Glutamatergic neuron (in vitro differentiated cells): ENCODE results near the gene TMEM132E. TPM values are rescaled to one million over a fixed set of nuclear protein-coding genes. Genes with fewer than 3 reads are reported as not detected.

Experiments used
- DNase-seq: peaks from one replicate; pipeline ENCODE4 v3.0.0; 2022
- H3K27ac Mint-ChIP-seq: one replicate; pipeline ENCODE4 v1.8.0; 2020; ENCODE audit warnings: mild to moderate bottlenecking, mixed read lengths, inconsistent platforms; ENCODE audit not compliant: unreplicated experiment
- H3K27me3 Mint-ChIP-seq: one replicate; pipeline ENCODE4 v1.8.0; 2020; ENCODE audit warnings: mild to moderate bottlenecking, moderate library complexity, mixed read lengths, inconsistent platforms; ENCODE audit not compliant: unreplicated experiment
- H3K36me3 Mint-ChIP-seq: one replicate; pipeline ENCODE4 v1.8.0; 2020; ENCODE audit warnings: mild to moderate bottlenecking, mixed read lengths, inconsistent platforms; ENCODE audit not compliant: unreplicated experiment
- H3K4me1 Mint-ChIP-seq: one replicate; pipeline ENCODE4 v1.8.0; 2020; ENCODE audit warnings: mild to moderate bottlenecking, low read depth, mixed read lengths, inconsistent platforms; ENCODE audit not compliant: unreplicated experiment
- H3K4me3 Mint-ChIP-seq: one replicate; pipeline ENCODE4 v1.8.0; 2020; ENCODE audit warnings: mild to moderate bottlenecking, mixed read lengths, inconsistent platforms; ENCODE audit not compliant: unreplicated experiment
- H3K9me3 Mint-ChIP-seq: one replicate; pipeline ENCODE4 v1.8.0; 2020; ENCODE audit warnings: mild to moderate bottlenecking, moderate library complexity, mixed read lengths, inconsistent platforms; ENCODE audit not compliant: unreplicated experiment
- CTCF ChIP-seq: fragments of 200-600 bp; sonication (generic); IDR thresholded peaks from one replicate; pipeline ENCODE4 v1.5.0; 2021; ENCODE audit not compliant: partially characterized antibody, unreplicated experiment
- total RNA-seq: library from RNA; stranded (reverse); fragmentation: NEBNext Ultra II Directional; extraction: Animal tissue kit (Norgen Biotek cat#: 25700); gene quantifications from one replicate; pipeline ENCODE4 v1.2.1, GENCODE V29; 2021; ENCODE audit not compliant: unreplicated experiment

TMEM132E gene
- total RNA-seq, 1 donor from 2014 or later = 93.6 TPM

DNA sequence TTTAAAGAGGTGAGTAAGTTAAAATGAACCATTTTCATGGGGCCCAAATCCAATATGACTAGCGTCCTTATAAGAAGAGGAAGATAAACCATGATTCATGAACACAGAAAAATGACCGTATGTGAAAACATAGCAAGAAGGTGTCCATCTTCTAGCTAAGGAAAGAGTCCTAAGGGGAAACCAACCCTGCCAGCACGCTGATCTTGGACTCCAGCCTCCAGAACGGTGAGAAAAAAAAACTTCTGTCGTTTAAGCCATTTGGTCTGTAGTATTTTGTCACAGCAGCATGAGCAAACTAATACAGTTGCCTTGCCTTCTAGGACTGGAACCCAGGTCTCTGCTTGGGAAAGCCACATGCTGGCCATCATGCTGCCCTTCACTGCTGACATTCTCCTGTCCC lies 4.2 kb upstream of the TMEM132E start:
- H3K27me3 Mint-ChIP-seq = peaks cover 6% of the 10 kb centered on the region

DNA sequence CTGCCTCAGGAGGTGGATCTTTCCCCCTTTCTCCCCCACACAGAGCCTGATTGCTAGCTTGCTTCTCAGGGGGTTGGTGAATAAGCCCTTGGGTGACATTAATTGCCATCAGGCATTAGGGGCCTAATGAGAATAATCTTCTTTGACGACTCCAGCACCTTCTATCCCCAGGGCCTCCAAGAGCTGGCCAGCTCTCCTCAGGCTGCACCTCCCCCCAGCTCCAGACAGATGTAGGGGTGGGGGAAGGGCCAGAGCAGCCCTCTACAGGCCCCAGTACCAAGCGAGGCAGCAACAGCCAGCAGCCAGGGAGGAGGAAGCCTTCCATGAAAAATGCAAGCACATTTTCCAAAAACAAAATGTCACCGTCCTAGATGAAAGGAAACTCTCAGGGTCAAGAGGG lies 1.4 kb upstream of the TMEM132E start:
- DNase-seq = peak; percentile 55
- Mint-ChIP-seq H3K27ac (no peak overlapping the region), H3K27me3 (peaks cover 17% of the 10 kb centered on the region), H3K4me3 (peak overlapping the region; percentile 91), H3K9me3 (peaks cover 11% of the 10 kb centered on the region), H3K36me3 (no peaks in the 10 kb centered on the region), H3K4me1 (peaks cover 17% of the 10 kb centered on the region)
- no peak for TF ChIP-seq CTCF

More for the DNA sequence above, 4.2 kb upstream of the TMEM132E start:
- no peak for TF ChIP-seq CTCF
- H3K4me3 Mint-ChIP-seq = no peak overlapping the region
- H3K36me3 Mint-ChIP-seq = no peaks in the 10 kb centered on the region
- H3K9me3 Mint-ChIP-seq = peaks cover 9% of the 10 kb centered on the region
- no peak for DNase-seq
- H3K27ac Mint-ChIP-seq = no peak overlapping the region
- peaks cover 24% of the 10 kb centered on the region for H3K4me1 Mint-ChIP-seq

DNA sequence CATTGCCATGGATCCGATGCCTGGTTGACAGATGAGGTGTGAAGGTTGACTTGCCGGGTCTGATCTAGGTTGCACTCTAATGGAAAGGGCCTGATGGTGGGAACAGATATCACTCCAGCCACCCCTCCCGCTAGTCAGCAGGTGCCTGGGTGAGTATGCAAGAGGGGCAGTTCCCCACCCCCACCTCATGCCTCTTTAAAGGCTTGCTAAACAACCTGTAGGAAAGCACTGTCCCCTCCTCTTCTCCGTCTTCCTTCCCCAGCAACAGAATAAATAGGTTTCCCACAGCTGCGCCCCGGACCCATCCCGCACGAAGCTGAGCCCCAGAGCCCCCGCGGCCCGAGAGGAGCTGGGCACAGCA lies 746 bp upstream of the TMEM132E start:
- peaks cover 21% of the 10 kb centered on the region for H3K4me1 Mint-ChIP-seq
- peaks cover 17% of the 10 kb centered on the region for H3K27me3 Mint-ChIP-seq
- H3K36me3 Mint-ChIP-seq = no peaks in the 10 kb centered on the region
- H3K4me3 Mint-ChIP-seq = peak overlapping the region; percentile 91
- H3K27ac Mint-ChIP-seq = peak overlapping the region; percentile 30
- peaks cover 10% of the 10 kb centered on the region for H3K9me3 Mint-ChIP-seq
- TF ChIP-seq CTCF = no peak
- DNase-seq = no peak

DNA sequence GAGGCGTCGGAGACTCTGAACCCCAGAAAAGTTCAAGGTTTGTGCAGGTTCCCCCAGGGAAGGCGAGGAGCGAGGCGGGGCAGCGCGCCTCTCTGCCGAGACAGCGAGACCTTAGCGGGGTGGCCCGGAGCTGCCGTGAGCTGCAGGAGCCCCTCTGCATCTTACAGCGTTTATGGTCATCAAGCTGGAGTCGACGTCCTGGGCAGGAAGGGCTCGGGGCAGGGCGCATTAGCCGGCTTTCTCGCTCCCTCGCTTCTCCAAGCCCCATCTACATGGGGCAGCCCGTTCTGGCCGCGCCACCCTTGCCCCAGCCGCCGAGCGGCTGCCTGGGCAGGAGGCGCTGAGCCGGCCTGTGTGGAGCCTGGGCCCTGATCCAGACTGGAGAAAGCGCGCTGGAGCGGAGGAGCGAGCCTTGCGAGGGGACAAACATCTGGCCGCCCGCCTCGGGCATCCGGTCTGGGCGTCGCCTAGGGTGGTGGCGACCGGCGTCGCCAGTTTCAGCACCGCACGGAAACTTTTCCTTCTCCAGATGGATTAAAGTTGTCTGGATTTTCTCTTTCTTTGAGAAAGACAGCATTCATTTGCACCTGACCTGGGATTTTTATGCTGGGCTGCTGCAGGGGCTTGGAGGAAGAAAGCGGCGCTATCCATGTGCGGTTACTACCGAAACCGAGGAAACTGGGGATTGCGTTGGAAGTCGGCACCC lies 750 bp downstream of the TMEM132E start:
- H3K4me3 Mint-ChIP-seq = peak overlapping the region; percentile 92
- DNase-seq = peak; percentile 64
- no peaks in the 10 kb centered on the region for H3K36me3 Mint-ChIP-seq
- peaks cover 9% of the 10 kb centered on the region for H3K9me3 Mint-ChIP-seq
- peaks cover 33% of the 10 kb centered on the region for H3K4me1 Mint-ChIP-seq
- H3K27ac Mint-ChIP-seq = peak overlapping the region; percentile 90
- TF ChIP-seq CTCF = no peak
- peaks cover 25% of the 10 kb centered on the region for H3K27me3 Mint-ChIP-seq

DNA sequence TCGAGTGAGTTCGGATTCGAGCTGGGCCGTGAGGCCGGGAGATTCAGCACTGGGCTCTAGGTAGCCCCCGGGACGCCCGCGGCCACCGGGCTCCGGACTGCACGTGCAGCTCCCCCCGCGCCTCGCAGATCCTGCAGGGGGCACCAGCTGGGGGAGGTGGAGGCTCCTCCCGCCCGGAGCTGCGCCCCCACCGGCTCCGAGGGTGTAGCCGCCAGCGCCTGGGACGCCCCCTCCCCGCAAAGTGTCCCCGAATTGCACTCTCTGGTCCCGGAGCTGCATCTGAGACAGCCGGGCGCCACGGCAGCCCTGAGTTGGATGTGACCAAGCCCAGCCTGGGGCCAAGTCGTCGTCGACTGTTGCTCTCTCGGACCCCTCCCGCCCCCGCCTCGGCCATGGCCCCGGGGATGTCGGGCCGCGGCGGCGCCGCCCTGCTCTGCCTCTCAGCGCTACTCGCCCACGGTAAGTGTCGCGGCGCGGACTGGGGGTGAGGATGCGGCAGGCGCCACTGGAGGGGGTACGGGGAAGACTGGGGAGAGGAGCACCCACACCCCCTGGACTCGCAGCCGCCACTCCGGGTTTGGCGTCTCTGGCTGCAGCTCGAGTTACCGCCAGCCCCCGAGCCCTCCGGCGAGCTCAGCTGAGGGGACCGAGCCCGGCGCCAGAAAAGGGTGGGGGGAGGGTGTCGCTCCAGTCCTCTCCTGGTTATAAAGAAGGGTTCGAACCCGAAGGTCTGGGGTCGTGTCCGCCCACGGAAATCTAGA lies 1.5 kb downstream of the TMEM132E start:
- H3K36me3 Mint-ChIP-seq = no peaks in the 10 kb centered on the region
- peak overlapping the region; percentile 92 for H3K4me3 Mint-ChIP-seq
- peaks cover 38% of the 10 kb centered on the region for H3K4me1 Mint-ChIP-seq
- peak; percentile 35 for TF ChIP-seq CTCF
- H3K27ac Mint-ChIP-seq = peak overlapping the region; percentile 90
- DNase-seq = peak; percentile 72
- H3K9me3 Mint-ChIP-seq = peaks cover 9% of the 10 kb centered on the region
- H3K27me3 Mint-ChIP-seq = peaks cover 26% of the 10 kb centered on the region
